Activated naive CD8-positive, alpha-beta T cell treated with anti-CD3 and anti-CD28 coated beads, Interleukin-2, amount 10 ng/mL, durations not matched to agents 7 days and 5 days (primary cell): ENCODE results near the gene AGBL5. TPM values are rescaled to one million over a fixed set of nuclear protein-coding genes. Genes with fewer than 3 reads are reported as not detected.

Source experiments
- ATAC-seq: fragments of 150-1000 bp; cut with Tn5 transposase; one replicate; pipeline ENCODE4 v1.10.0; 2021; ENCODE audit warnings: low read depth, moderate library complexity
- POLR2A ChIA-PET: fragments of 350-600 bp; sonication (Branson Sonifier 250); formaldehyde crosslinking; loops from one replicate; lab custom pipeline; 2021; ENCODE audit warnings: antibody characterized with exemption; lab: Charles Lee
- DNase-seq: peaks from one replicate; pipeline ENCODE4 v3.0.0; 2021
- H3K27ac Mint-ChIP-seq: one replicate; pipeline ENCODE4 v1.8.0; 2022; ENCODE audit warnings: mild to moderate bottlenecking, mixed read lengths
- H3K27me3 Mint-ChIP-seq: one replicate; pipeline ENCODE4 v1.8.0; 2022; ENCODE audit warnings: mild to moderate bottlenecking, moderate library complexity, mixed read lengths
- H3K36me3 Mint-ChIP-seq: one replicate; pipeline ENCODE4 v1.8.0; 2021; ENCODE audit warnings: mild to moderate bottlenecking, mixed read lengths
- H3K4me1 Mint-ChIP-seq: one replicate; pipeline ENCODE4 v1.8.0; 2021; ENCODE audit warnings: mixed read lengths
- H3K4me3 Mint-ChIP-seq: one replicate; pipeline ENCODE4 v1.8.0; 2022; ENCODE audit warnings: mild to moderate bottlenecking, moderate library complexity, mixed read lengths
- H3K9me3 Mint-ChIP-seq: one replicate; pipeline ENCODE4 v1.8.0; 2021; ENCODE audit warnings: mixed read lengths
- total RNA-seq, 2 experiments: library from RNA; stranded (reverse); gene quantifications; one replicate each; pipeline ENCODE4 v1.2.3, GENCODE V29; 2021

AGBL5 gene
- total RNA-seq, 2 experiments from 2014 or later: 14.9 to 18.0 TPM

GRCh38 chr2:27086090-27086723 is 34.7 kb downstream of the AGBL5 start:
- Mint-ChIP-seq H3K4me1 (peaks cover 29% of the 10 kb centered on the region), H3K36me3 (no peaks in the 10 kb centered on the region), H3K9me3 (no peaks in the 10 kb centered on the region), H3K4me3 (peak overlapping the region; percentile 89), H3K27me3 (no peaks in the 10 kb centered on the region), H3K27ac (peak overlapping the region; percentile 88)
- peak; percentile 89 for ATAC-seq
- POLR2A ChIA-PET: interaction anchor here (0.8 to 10.4 kb wide), 7 partner anchors 9 to 237 kb away, joined by 3 to 113 read pairs (median 4); partner anchors contain the start of genes AGBL5, MPV17 and OST4
- DNase-seq: peak; percentile 100

- Mint-ChIP-seq H3K27me3 (no peaks in the 10 kb centered on the region), H3K4me3 (peak within 1 kb of the TSS; percentile 89), H3K27ac (peak within 1 kb of the TSS; percentile 88), H3K9me3 (no peaks in the 10 kb centered on the region), H3K4me1 (peaks cover 23% of the 10 kb centered on the region), H3K36me3 (no peaks in the 10 kb centered on the region)
- POLR2A ChIA-PET: interaction anchor here (0.7 to 10.4 kb wide), 11 partner anchors 9 to 236 kb away, joined by 3 to 113 read pairs (median 3); partner anchors contain the start of genes AGBL5, ATRAID, MPV17 and OST4
- no peak for DNase-seq
- peak; percentile 3 for ATAC-seq
Measured at GRCh38 chr2:27086724-27087593, 35.5 kb downstream of the AGBL5 start, which contains the start of gene KHK. KHK (plus strand) TSS chr2:27086772; CDS start chr2:27087260, 488 bp downstream.

GRCh38 chr2:27087823-27088410 is 36.4 kb downstream of the AGBL5 start:
- ATAC-seq (no peak), DNase-seq (no peak)
- Mint-ChIP-seq H3K27me3 (no peaks in the 10 kb centered on the region), H3K4me3 (peak overlapping the region; percentile 89), H3K4me1 (peaks cover 23% of the 10 kb centered on the region), H3K27ac (peak overlapping the region; percentile 42), H3K36me3 (no peaks in the 10 kb centered on the region), H3K9me3 (no peaks in the 10 kb centered on the region)
- POLR2A ChIA-PET: interaction anchor here (0.6 to 10.4 kb wide), 11 partner anchors 8 to 1410 kb away, joined by 3 to 113 read pairs (median 3); partner anchors contain the start of genes AGBL5, ATRAID, MPV17 and OST4

- peaks cover 23% of the 10 kb centered on the region for H3K4me1 Mint-ChIP-seq
- no peaks in the 10 kb centered on the region for H3K27me3 Mint-ChIP-seq
- H3K36me3 Mint-ChIP-seq: no peaks in the 10 kb centered on the region
- no peak overlapping the region for H3K4me3 Mint-ChIP-seq
- no peak for ATAC-seq
- H3K9me3 Mint-ChIP-seq: no peaks in the 10 kb centered on the region
- DNase-seq: no peak
- POLR2A ChIA-PET: interaction anchor here (0.6 to 10.4 kb wide), 8 partner anchors 16 to 1411 kb away, joined by 3 to 113 read pairs (median 3); partner anchors contain the start of genes ABHD1, AGBL5, ATRAID and OST4
- no peak overlapping the region for H3K27ac Mint-ChIP-seq
Measured at GRCh38 chr2:27088634-27089033, 37.2 kb downstream of the AGBL5 start.

- Mint-ChIP-seq H3K4me3 (no peak overlapping the region), H3K27me3 (no peaks in the 10 kb centered on the region), H3K9me3 (no peaks in the 10 kb centered on the region), H3K4me1 (peaks cover 18% of the 10 kb centered on the region), H3K27ac (no peak overlapping the region), H3K36me3 (no peaks in the 10 kb centered on the region)
- ATAC-seq (no peak), DNase-seq (no peak)
- POLR2A ChIA-PET: interaction anchor here (0.7 to 10.4 kb wide), 8 partner anchors 16 to 502 kb away, joined by 3 to 113 read pairs (median 3); partner anchors contain the start of genes ABHD1, ATRAID, OST4 and PREB
Measured at GRCh38 chr2:27089111-27089954, 37.9 kb downstream of the AGBL5 start.

- no peaks in the 10 kb centered on the region for H3K36me3 Mint-ChIP-seq
- H3K4me3 Mint-ChIP-seq: no peak overlapping the region
- ATAC-seq: no peak
- no peak overlapping the region for H3K27ac Mint-ChIP-seq
- DNase-seq: no peak
- H3K9me3 Mint-ChIP-seq: no peaks in the 10 kb centered on the region
- POLR2A ChIA-PET: interaction anchor here (0.5 to 0.7 kb wide), 3 partner anchors 21 to 120 kb away, joined by 3 read pairs; partner anchors contain the start of genes ATRAID, OST4 and SLC5A6
- H3K4me1 Mint-ChIP-seq: peaks cover 13% of the 10 kb centered on the region
- H3K27me3 Mint-ChIP-seq: no peaks in the 10 kb centered on the region
Measured at GRCh38 chr2:27091746-27092695, 40.6 kb downstream of the AGBL5 start.

GRCh38 chr2:27092696-27093429 is 41.4 kb downstream of the AGBL5 start:
- POLR2A ChIA-PET: no interaction called here
- H3K36me3 Mint-ChIP-seq: no peaks in the 10 kb centered on the region
- H3K4me3 Mint-ChIP-seq: no peak overlapping the region

GRCh38 chr2:27093430-27094352 is 42.2 kb downstream of the AGBL5 start:
- H3K27ac Mint-ChIP-seq: no peak overlapping the region

More at GRCh38 chr2:27092696-27093429, 41.4 kb downstream of the AGBL5 start:
- no peak for DNase-seq
- Mint-ChIP-seq H3K4me1 (peaks cover 8% of the 10 kb centered on the region), H3K27me3 (no peaks in the 10 kb centered on the region), H3K27ac (no peak overlapping the region), H3K9me3 (no peaks in the 10 kb centered on the region)
- no peak for ATAC-seq

GRCh38 chr2:27094353-27094984 is 43.0 kb downstream of the AGBL5 start:
- POLR2A ChIA-PET: no interaction called here
- H3K4me3 Mint-ChIP-seq: no peak overlapping the region
- H3K27me3 Mint-ChIP-seq: no peaks in the 10 kb centered on the region
- ATAC-seq (no peak), DNase-seq (no peak)
- H3K9me3 Mint-ChIP-seq: no peaks in the 10 kb centered on the region
- H3K27ac Mint-ChIP-seq: no peak overlapping the region
- H3K36me3 Mint-ChIP-seq: no peaks in the 10 kb centered on the region
- peaks cover 8% of the 10 kb centered on the region for H3K4me1 Mint-ChIP-seq

More at GRCh38 chr2:27093430-27094352, 42.2 kb downstream of the AGBL5 start:
- no peaks in the 10 kb centered on the region for H3K9me3 Mint-ChIP-seq
- ATAC-seq: no peak
- H3K4me1 Mint-ChIP-seq: peaks cover 8% of the 10 kb centered on the region
- DNase-seq: no peak
- no peak overlapping the region for H3K4me3 Mint-ChIP-seq
- no peaks in the 10 kb centered on the region for H3K36me3 Mint-ChIP-seq
- H3K27me3 Mint-ChIP-seq: no peaks in the 10 kb centered on the region
- POLR2A ChIA-PET: no interaction called here

- Mint-ChIP-seq H3K4me1 (peaks cover 5% of the 10 kb centered on the region), H3K27me3 (no peaks in the 10 kb centered on the region), H3K4me3 (no peak overlapping the region), H3K36me3 (no peaks in the 10 kb centered on the region), H3K9me3 (no peaks in the 10 kb centered on the region), H3K27ac (no peak overlapping the region)
- no peak for ATAC-seq
- no peak for DNase-seq
- POLR2A ChIA-PET: no interaction called here
Measured at GRCh38 chr2:27095427-27095744, 43.9 kb downstream of the AGBL5 start.
